Measurements from ENCODE around the gene DLK1.

- TF ChIP-seq CTCF (IDR thresholded peaks at IDR 0.05) (no peak), E2F1 (CRISPR knock-in tag; IDR thresholded peaks at IDR 0.05) (no peak), CREM (CRISPR knock-in tag; IDR thresholded peaks at IDR 0.05) (no peak), ATF3 (CRISPR knock-in tag; conservative IDR thresholded peaks at IDR 0.05) (no peak), ZNF138 (CRISPR knock-in tag; conservative IDR thresholded peaks at IDR 0.05) (no peak), NR2C2 (CRISPR knock-in tag; IDR thresholded peaks at IDR 0.05) (no peak), TCF7 (CRISPR knock-in tag; IDR thresholded peaks at IDR 0.05; ENCODE audit: low read depth) (no peak), ZNF317 (CRISPR knock-in tag; IDR thresholded peaks at IDR 0.05; ENCODE audit: borderline replicate concordance, low read depth) (no peak), PRDM15 (CRISPR knock-in tag; IDR thresholded peaks at IDR 0.05) (no peak), JUN (CRISPR knock-in tag; IDR thresholded peaks at IDR 0.05) (no peak), CBFB (CRISPR knock-in tag; IDR thresholded peaks at IDR 0.05; ENCODE audit: low read depth) (no peak), ZNF121 (CRISPR knock-in tag; IDR thresholded peaks at IDR 0.05) (no peak)
Observed at GRCh38 chr14:100746326-100746725, 19.6 kb downstream of the DLK1 start.
